NCI-H1048 (cell line): ENCODE data around the gene RALGPS1.

Source experiments
- DNase-seq: peaks from one replicate; lab custom pipeline; 2025; lab: John Stamatoyannopoulos, UW

The RALGPS1 gene

GRCh38 chr9:127099664-127100063 lies 185.1 kb downstream of the RALGPS1 start:
- no peak for DNase-seq

- DNase-seq: no peak
These were observed 187.6 kb downstream of the RALGPS1 start for GRCh38 chr9:127102176-127102575.

GRCh38 chr9:127102788-127103187 lies 188.2 kb downstream of the RALGPS1 start:
- no peak for DNase-seq

GRCh38 chr9:127104581-127105311 lies 190.2 kb downstream of the RALGPS1 start:
- no peak for DNase-seq

- no peak for DNase-seq
These were observed 191.4 kb downstream of the RALGPS1 start for GRCh38 chr9:127105805-127106465.

DNA sequence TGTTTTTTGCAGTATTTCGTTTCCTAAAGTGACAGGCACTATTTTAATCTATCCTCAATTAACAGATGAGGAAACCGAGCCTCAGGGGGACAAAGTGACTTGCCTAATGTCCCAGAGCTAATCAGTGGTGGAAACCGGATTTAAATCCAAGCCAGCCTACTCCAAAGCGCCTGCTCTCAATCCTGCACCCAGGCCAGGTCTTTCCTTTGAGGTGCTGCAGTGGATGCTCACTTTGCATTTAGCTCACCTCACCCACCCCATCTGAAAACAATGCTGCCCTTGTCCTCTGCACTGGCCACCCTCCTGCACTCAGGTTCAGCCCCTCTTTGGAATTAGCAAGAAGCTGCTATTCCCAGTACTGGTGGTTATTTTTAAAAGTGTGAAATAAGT lies 191.9 kb downstream of the RALGPS1 start:
- DNase-seq: no peak

- no peak for DNase-seq
These were observed 192.8 kb downstream of the RALGPS1 start for GRCh38 chr9:127107171-127107928.

DNA sequence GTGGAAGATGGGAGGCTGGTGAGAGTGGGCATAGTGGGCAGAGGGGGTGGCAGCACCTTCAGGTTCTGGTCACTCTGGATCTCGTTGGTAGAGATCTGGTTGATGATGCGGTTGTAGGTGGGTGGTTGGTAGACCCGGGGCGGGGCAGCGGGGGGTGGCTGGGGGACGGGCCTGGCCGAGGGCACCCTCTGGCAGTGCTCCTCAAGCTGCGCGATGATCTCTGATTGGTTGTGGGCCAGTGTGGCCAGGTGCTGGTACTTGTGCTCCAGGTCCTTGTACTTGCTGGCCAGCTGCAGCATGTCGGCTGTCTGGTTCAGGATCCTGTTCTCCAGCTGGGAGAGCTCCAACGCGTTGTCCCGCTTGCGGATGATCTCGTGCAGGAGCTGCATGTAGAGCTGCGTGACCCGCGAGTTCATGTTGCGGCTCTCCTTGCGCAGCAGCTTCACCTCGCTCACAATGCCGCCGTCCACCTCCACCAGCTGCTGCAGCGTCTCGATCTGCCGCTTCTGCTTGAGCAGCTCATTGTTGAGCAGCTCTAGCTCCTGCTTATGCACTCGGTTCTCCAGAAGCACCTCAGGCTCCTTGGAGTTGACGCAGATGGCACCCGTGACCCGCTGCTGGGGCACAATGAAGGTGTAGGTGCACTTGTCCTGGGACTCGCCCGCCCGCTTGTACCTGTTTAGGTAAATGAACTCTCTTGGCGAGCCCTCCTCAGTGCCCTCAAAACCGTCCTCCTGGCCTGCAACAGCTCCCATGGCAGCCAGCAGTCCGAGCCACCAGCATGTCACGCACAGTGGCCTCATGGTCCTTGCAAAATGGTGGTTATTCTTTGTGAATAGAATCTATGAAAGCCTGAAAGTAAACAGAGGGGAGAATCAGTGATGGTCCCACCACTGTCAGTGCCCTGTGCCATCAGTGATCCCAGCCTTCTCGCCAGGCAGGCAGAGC lies 193.6 kb downstream of the RALGPS1 start:
- no peak for DNase-seq

DNA sequence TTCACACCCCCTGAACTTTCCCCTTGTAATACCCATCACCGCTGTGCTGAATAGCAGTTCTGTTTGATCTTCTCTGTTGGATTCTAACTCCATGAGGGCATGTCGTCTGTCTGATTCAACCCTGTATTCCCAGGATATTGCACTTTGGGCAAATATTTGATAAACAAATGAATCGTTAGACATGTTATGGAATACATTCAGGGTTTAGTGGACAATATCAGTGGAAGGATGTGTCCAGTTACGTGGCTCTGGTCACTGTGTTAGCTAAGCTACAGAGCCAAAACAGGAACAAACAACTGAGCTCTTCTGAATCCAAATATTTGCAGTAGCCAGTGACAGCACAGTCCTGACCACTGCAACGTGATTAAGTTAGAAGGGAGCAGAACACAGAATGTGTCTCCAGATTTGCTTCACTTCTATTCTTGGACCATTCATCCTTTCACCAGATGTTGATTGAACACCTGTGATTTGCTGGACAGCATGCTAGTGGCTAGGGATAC lies 194.7 kb downstream of the RALGPS1 start:
- DNase-seq: no peak

- no peak for DNase-seq
These were observed 197.5 kb downstream of the RALGPS1 start for GRCh38 chr9:127112056-127112455.

DNA sequence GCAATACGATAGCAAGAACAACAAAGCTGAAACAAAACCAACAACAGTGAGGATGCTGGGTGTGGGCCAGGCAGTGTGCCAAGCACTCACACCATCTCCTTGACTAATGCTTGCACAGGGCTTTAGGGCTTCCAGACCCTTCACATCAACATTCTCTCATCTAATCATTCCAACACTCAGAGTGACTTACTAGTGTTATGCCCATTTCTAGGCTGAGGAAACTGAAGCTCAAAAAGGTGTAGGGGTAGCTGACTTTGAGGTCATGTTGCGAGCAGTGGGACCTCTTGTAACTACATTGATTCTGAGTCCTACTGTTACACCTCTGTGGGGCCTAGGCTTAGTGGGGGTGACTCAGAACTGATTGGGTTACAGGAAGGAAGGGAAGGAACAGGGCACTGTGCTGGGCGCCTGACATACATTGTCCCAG lies 198.2 kb downstream of the RALGPS1 start:
- DNase-seq: no peak

DNA sequence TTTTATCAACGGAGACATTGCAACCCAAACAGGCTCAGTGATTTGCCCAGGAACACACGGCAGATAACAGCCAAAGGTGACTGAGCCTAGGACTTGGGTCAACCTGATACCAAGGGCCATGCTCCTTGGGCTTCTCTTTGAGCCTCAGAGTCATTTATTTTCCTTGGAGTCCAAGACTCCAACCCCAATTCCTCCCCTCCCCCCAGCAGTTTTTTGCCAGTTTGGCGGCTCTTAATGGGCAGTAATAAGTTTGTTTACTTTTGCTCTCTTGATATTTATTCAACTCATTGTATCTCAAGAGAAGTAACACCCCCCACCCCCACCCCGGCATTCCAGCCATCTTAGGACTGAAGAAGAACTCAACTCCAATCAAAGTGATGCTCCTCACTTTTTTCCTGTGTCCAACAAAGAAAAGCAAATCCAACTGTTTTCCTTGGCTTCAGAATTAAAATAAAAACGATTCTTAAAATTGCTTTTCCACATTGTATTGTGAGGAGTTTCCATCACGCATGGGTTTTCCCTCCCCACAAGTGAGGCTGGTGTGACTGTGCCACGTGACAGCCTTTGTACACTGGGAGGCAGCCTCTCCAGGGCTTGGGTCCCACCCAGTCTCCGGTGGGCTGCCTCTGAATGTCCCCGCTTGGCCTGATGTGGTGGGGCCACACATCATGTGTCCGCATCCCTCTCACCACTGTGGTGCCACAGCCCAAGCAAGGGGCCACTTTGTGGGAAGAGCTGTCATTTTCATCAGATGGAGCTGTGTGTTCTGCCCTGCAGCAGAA lies 198.8 kb downstream of the RALGPS1 start:
- DNase-seq: no peak

GRCh38 chr9:127114606-127115005 lies 200.0 kb downstream of the RALGPS1 start:
- no peak for DNase-seq

GRCh38 chr9:127116088-127116726 lies 201.6 kb downstream of the RALGPS1 start:
- no peak for DNase-seq

GRCh38 chr9:127116957-127117356 lies 202.4 kb downstream of the RALGPS1 start:
- no peak for DNase-seq

- no peak for DNase-seq
These were observed 203.2 kb downstream of the RALGPS1 start for GRCh38 chr9:127117801-127118200.

GRCh38 chr9:127118597-127119319 lies 204.2 kb downstream of the RALGPS1 start:
- DNase-seq: no peak

GRCh38 chr9:127119320-127119709 lies 204.7 kb downstream of the RALGPS1 start:
- DNase-seq: no peak

GRCh38 chr9:127121628-127122175 lies 207.1 kb downstream of the RALGPS1 start:
- DNase-seq: no peak
